SW480 (cell line): ENCODE data around the gene PKMYT1.

ENCODE experiments used
- DNase-seq: peaks from one replicate; pipeline ENCODE4 v3.0.0-alpha.2; 2016; ENCODE audit warnings: low spot score

The PKMYT1 gene

GRCh38 chr16:3017794-3018506, 37.7 kb upstream of the PKMYT1 start, which contains the start of gene CLDN6:
CLDN6 (minus strand) TSS chr16:3018183; CDS start chr16:3016021, 2,162 bp downstream.
- no peak for DNase-seq

- no peak for DNase-seq
These were observed 37.1 kb upstream of the PKMYT1 start for GRCh38 chr16:3017344-3017743.

GRCh38 chr16:3015865-3016521, 35.7 kb upstream of the PKMYT1 start:
- DNase-seq = no peak

- DNase-seq = no peak
These were observed 34.7 kb upstream of the PKMYT1 start for GRCh38 chr16:3014971-3015370.

- no peak for DNase-seq
These were observed 33.9 kb upstream of the PKMYT1 start for GRCh38 chr16:3013998-3014690.

GRCh38 chr16:3013491-3013951, 33.3 kb upstream of the PKMYT1 start:
- DNase-seq = no peak

GRCh38 chr16:3012828-3013420, 32.7 kb upstream of the PKMYT1 start, which contains the start of gene CLDN9:
CLDN9 (plus strand) TSS chr16:3012923; CDS start chr16:3013363, 440 bp downstream.
- peak; percentile 75 for DNase-seq

GRCh38 chr16:3012246-3012645, 32.0 kb upstream of the PKMYT1 start:
- no peak for DNase-seq

- DNase-seq = no peak
These were observed 30.3 kb upstream of the PKMYT1 start for GRCh38 chr16:3010510-3010909.

- no peak for DNase-seq
These were observed 29.5 kb upstream of the PKMYT1 start for GRCh38 chr16:3009568-3010390.

GRCh38 chr16:3008690-3009037, 28.4 kb upstream of the PKMYT1 start:
- DNase-seq = no peak

- DNase-seq = no peak
These were observed 27.9 kb upstream of the PKMYT1 start for GRCh38 chr16:3007957-3008689.

GRCh38 chr16:3007059-3007956, 27.1 kb upstream of the PKMYT1 start:
- DNase-seq = no peak

- DNase-seq = peak; percentile 76
These were observed 24.6 kb upstream of the PKMYT1 start for GRCh38 chr16:3004781-3005284.

GRCh38 chr16:3004319-3004718, 24.1 kb upstream of the PKMYT1 start:
- DNase-seq = peak; percentile 68

- peak; percentile 98 for DNase-seq
These were observed 23.5 kb upstream of the PKMYT1 start for GRCh38 chr16:3003582-3004270.

GRCh38 chr16:3001316-3001715, 21.1 kb upstream of the PKMYT1 start:
- DNase-seq = no peak

- no peak for DNase-seq
These were observed 20.3 kb upstream of the PKMYT1 start for GRCh38 chr16:3000540-3000939.

GRCh38 chr16:2999929-3000328, 19.7 kb upstream of the PKMYT1 start:
- DNase-seq = no peak
